Activated naive CD4-positive, alpha-beta T cell (primary cell): ENCODE results near the gene MBP.
"Not testable (repeated sequence)": the region's sequence is repeated elsewhere in the genome, so short reads cannot be mapped to it uniquely, and the experiment has no call there.

ENCODE experiments used
- DNase-seq, 4 experiments: peaks; one replicate each; lab custom pipeline; 2025; lab: John Stamatoyannopoulos, UW

Gene MBP

GRCh38 chr18:77022116-77022515 lies 110.5 kb downstream of the MBP start:
- DNase-seq = no peak

DNA sequence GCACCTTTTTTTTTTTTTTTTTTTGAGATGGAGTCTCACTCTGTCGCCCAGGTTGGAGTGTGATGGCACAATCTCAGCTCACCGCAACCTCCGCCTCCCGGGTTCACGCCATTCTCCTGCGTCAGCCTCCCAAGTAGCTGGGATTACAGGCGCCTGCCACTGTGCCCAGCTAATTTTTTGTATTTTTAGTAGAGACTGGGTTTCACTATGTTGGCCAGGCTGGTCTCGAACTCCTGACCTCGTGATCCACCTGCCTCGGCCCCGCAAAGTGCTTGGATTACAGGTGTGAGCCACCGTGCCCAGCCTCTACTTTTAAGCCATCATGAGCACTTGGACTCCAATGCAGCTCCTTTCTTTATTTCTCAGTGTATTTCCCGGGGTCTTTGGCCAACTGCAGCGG lies 111.1 kb downstream of the MBP start:
- not testable (repeated sequence) for DNase-seq

- DNase-seq = no peak
These were observed 111.5 kb downstream of the MBP start for GRCh38 chr18:77021075-77021474.

GRCh38 chr18:77020561-77020960 lies 112.0 kb downstream of the MBP start:
- DNase-seq = no peak

GRCh38 chr18:77019641-77020040 lies 112.9 kb downstream of the MBP start:
- DNase-seq = no peak

GRCh38 chr18:77018650-77019049 lies 113.9 kb downstream of the MBP start:
- DNase-seq = not testable (repeated sequence)

DNA sequence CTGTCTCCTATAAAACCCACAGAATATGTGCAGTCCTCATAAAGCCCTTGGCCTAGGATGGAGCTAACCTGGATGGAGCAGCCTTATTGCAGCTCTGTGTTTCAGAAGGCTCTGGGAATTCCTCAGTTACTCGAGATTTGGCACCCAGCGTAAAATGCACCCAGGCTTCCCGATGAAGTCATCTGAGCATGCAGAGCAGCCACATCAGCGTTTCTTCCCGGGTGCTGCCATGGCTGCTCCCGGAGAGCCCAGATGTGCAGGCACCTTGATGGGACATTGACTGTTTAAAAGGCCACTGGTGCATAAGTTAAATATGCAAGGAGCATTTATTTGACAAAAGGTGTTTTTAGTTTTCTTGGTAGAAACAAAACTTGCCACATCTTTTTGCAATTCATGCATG lies 115.2 kb downstream of the MBP start:
- no peak for DNase-seq

DNA sequence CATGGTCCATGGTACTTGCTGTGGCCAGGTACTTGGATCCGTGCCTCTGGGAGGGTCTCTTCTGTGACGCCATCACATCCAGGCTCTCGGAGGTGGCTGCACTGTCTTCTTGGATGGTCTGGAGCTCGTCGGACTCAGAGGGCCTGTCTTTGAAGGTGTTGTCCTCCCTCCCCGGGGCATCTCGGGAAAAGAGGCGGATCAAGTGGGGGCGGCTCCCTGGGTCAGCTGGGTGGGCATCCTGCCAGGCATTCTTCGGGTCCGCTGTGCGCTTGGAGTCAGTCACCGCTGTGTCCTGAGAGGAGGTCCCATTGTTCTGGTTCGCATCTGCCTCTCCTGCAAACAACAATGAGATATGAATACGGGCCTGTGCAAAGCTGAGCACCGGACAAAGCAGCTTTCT lies 115.6 kb downstream of the MBP start:
- DNase-seq = no peak

DNA sequence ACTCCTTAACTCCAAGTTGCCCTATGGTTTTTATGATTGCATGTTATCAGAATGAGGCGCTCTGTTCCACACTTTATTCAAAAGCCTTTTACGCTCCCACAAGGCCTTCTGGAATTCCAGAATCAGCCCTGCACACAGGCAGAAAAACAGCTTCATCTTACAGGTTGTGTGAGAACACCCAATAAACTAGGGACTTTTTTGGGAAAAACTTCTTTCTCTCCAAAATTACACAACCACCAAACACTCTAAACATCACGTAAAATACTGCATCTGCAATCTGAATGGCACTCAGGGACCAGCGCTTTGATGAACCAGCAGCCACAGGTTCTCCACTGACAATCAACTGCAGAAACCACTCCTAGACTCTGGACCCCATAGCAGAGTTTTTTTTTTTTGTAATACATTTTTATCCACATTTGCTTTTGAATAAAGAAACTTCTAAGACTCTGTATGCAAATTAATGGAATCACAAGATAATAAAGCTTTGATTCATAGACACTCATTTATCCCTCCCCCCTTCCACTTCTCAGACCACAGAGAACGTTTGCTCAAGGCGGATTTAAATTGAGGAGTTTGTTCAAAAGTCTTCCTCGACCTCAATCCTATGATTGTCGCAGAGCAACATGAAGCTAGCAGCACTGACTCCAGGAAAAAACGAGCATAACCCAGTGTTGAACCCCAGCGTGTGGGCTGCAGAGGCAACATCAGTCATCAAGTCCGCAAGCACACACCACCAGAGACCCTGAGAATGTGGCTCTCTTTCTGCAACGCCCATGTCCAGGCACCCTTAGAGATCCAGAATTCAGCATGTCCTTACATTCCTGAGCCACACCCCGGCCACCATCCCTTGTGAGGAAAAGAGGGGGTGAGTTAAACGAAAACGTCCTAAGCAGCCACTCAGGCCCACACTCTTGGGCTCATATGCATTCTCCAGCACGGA lies 116.5 kb downstream of the MBP start:
- DNase-seq = no peak

GRCh38 chr18:77015169-77015568 lies 117.4 kb downstream of the MBP start:
- DNase-seq = no peak

DNA sequence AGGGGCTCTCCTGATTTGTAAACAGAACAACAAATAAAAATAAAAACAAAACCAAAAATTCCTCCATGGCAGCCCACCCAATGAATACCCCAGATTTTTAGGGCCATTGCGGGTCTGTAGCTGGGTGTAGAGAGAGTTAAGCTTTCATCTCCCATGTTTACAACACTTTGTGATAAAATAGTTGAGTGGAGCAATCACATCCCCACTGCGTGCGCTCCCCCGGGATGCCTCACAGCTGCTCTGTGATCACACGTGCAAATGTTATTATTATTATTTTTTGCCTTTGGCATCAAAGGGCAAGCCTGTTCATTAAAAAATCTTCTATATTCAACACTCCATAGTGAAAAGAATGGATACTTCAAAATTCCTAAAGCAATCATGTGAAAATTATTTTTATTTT lies 118.0 kb downstream of the MBP start:
- DNase-seq = no peak

GRCh38 chr18:77013811-77014521 lies 118.6 kb downstream of the MBP start:
- no peak for DNase-seq

DNA sequence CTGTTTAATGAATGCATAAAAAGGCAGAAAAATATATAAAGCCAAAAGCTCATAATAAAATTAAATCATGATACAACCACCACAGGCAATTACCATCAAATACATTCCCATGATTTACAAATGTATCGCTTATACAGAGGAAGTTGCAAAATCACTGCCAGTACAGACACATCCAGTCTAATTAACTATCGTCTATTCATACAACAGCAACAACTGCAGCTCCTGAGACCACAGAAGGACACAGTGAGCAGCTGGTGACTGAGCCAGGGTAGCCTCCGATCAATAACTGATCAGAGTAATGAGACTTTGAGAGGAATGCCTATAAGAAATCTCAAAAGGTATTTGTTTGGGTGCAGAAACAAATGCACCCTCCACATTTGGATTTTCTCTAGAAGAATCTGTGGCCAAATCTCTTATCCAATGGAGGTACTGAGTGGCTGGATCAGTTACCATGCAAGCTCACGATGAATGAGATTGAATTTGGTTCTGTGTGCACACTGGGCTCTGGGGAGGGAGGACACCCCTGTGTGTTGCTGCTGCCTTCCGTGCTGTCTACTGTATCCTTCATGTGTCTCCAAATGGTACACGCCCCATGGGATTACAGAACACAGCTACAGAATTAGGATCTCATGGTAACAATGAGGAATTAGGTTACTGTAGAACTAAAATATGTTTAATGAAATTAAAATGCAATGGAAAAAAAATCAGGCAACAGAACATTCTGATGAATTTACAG lies 119.6 kb downstream of the MBP start:
- DNase-seq = no peak

DNA sequence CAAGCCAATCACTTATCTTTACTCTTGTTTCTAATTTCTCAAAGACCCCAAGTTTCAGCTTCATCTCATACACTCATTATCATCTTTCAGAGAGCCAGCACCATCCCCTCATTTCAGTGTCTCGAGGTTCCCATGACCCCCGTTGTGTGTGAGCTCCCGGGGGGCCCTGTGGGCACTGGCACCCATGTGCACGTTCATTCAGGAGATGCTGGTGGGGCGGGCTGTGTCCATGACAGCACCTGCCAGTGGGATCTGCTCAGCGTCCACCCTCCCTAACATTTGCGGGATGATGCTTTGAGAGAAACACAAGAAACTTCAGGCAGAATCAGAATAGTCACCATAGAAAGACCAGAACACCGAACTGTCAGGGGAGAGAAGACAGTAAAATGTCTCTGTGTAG lies 120.5 kb downstream of the MBP start:
- DNase-seq = no peak

- DNase-seq = no peak
These were observed 122.9 kb downstream of the MBP start for GRCh38 chr18:77009675-77010074.

GRCh38 chr18:77008576-77009315 lies 123.8 kb downstream of the MBP start:
- no peak for DNase-seq

- no peak for DNase-seq
These were observed 124.6 kb downstream of the MBP start for GRCh38 chr18:77008006-77008405.

DNA sequence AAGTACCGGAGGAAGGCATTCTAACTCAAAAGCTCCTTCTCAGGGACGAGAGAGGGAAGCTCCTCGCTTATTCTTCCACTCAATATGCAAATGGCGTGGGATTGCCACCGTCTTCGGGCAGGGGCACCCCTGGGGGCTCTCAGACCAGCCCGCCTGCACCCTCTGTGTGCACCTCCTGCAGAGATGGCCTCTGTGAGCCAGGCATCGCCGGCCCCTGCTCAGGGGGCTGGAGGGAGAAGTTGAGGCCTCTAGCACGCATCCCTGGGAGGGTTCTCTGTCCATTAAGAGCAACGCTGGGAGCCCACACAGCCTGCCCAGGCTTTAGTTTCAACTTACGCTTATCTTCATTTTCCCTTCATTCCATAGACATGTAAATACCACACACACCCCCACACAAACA lies 125.3 kb downstream of the MBP start:
- DNase-seq = no peak

- DNase-seq = no peak
These were observed 126.0 kb downstream of the MBP start for GRCh38 chr18:77006305-77007175.

DNA sequence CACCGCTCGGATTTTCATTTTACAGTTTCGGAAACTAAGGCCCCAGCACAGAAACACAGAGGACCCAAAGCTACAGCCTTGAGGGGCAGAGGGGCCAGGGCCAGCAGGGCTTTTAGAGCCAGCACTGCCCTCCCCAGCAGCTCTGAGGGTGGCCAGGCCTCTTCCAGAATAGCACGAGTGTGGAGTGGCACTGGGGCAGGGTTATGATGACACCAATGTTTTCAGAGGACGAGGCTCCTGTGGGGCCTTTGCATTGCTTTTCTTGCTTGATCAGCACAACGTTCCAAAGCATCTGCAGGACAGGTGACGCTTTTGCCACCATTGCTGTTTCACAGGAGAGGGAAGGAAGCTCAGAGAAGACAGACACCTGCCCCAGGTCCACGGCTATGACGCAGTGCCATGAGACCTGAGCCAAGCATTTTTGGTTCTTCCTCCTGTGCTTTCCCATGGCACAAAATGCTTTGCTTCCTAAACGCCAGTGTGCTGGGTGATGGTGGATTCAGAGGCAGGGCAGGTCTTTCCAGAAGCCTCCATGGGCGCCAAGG lies 126.9 kb downstream of the MBP start:
- no peak for DNase-seq
